ENCODE measurements around the gene RPL13.

RPL13 gene

GRCh38 chr16:89564476-89565255, 4.2 kb downstream of the RPL13 start:
- TF ChIP-seq CTCF (IDR thresholded peaks at IDR 0.05; ENCODE audit: insufficient read depth, low read length, missing control alignments), result no peak
- ChIA-PET POLR2A (interaction anchor here (1.1 to 1.6 kb wide), 2 partner anchors 17 to 75 kb away, joined by 4 to 7 read pairs; no protein-coding TSS in a partner anchor), CTCF (interaction anchor here (1.0 to 2.0 kb wide), 4 partner anchors 10 to 102 kb away, joined by 3 to 10 read pairs (median 5); partner anchors contain the start of gene CPNE7)
- no peak overlapping the region for H3K4me3 ChIP-seq (ENCODE audit: low read depth, low read length)
- DNase-seq (ENCODE audit: low read depth, low spot score), result no peak

- H3K4me3 ChIP-seq (ENCODE audit: low read depth, low read length), result no peak overlapping the region
- no peak for DNase-seq (ENCODE audit: low read depth, low spot score)
- ChIA-PET CTCF (interaction anchor here (1.0 to 2.0 kb wide), 4 partner anchors 12 to 102 kb away, joined by 3 to 10 read pairs (median 3); partner anchors contain the start of genes CHMP1A, CPNE7 and SPATA33), POLR2A (interaction anchor here (0.8 to 1.6 kb wide), 3 partner anchors 12 to 26 kb away, joined by 3 to 7 read pairs (median 4); no protein-coding TSS in a partner anchor)
- no peak for TF ChIP-seq CTCF (IDR thresholded peaks at IDR 0.05; ENCODE audit: insufficient read depth, low read length, missing control alignments)
Measured at GRCh38 chr16:89565256-89565505, 4.7 kb downstream of the RPL13 start.

- peak overlapping the region; percentile 3; the same call in 1 of the 2 replicates for H3K4me3 ChIP-seq (ENCODE audit: low read depth, low read length)
- POLR2A ChIA-PET, result interaction anchor here (0.8 to 1.6 kb wide), 3 partner anchors 11 to 25 kb away, joined by 3 to 7 read pairs (median 4); no protein-coding TSS in a partner anchor
- peak; percentile 20 for TF ChIP-seq CTCF (IDR thresholded peaks at IDR 0.05; ENCODE audit: insufficient read depth, low read length, missing control alignments)
- CTCF ChIA-PET, result interaction anchor here (1.0 to 2.0 kb wide), 5 partner anchors 11 to 101 kb away, joined by 3 to 10 read pairs (median 3); partner anchors contain the start of genes CHMP1A, CPNE7 and SPATA33
- no peak for DNase-seq (ENCODE audit: low read depth, low spot score)
Measured at GRCh38 chr16:89565506-89566372, 5.3 kb downstream of the RPL13 start.

GRCh38 chr16:89567656-89568594, 7.4 kb downstream of the RPL13 start:
- no peak overlapping the region for H3K4me3 ChIP-seq (ENCODE audit: low read depth, low read length)
- TF ChIP-seq CTCF (IDR thresholded peaks at IDR 0.05; ENCODE audit: insufficient read depth, low read length, missing control alignments), result no peak
- CTCF ChIA-PET, result interaction anchor here (0.9 to 1.0 kb wide), 2 partner anchors 68 to 75 kb away, joined by 3 read pairs; no protein-coding TSS in a partner anchor
- DNase-seq (ENCODE audit: low read depth, low spot score), result no peak
- POLR2A ChIA-PET, result interaction anchor here (1.5 kb wide), 1 partner anchor 13 kb away, joined by 5 read pairs; no protein-coding TSS in a partner anchor

GRCh38 chr16:89569506-89570341, 9.2 kb downstream of the RPL13 start:
- CTCF ChIA-PET, result interaction anchor here (1.2 kb wide), 1 partner anchor 72 kb away, joined by 3 read pairs; no protein-coding TSS in a partner anchor
- H3K4me3 ChIP-seq (ENCODE audit: low read depth, low read length), result no peak overlapping the region
- no peak for TF ChIP-seq CTCF (IDR thresholded peaks at IDR 0.05; ENCODE audit: insufficient read depth, low read length, missing control alignments)
- DNase-seq (ENCODE audit: low read depth, low spot score), result no peak
- POLR2A ChIA-PET, result no interaction called here
